B cell (primary cell): ENCODE measurements around the gene CAV1. TPM values are rescaled to one million over a fixed set of nuclear protein-coding genes. Genes with fewer than 3 reads are reported as not detected.

ENCODE experiments used
- ATAC-seq: fragments of 200-7000 bp; cut with Tn5 transposase; one replicate; pipeline ENCODE4 v1.10.0; 2021; ENCODE audit warnings: low read depth, mild to moderate bottlenecking, moderate number of reproducible peaks, moderate library complexity
- CTCF ChIA-PET: fragments of 350-600 bp; sonication (Branson Sonifier 250); formaldehyde crosslinking; loops from one replicate; lab custom pipeline; 2021; ENCODE audit warnings: antibody characterized with exemption, inconsistent platforms; lab: Charles Lee
- POLR2A ChIA-PET: fragments of 350-600 bp; sonication (Branson Sonifier 250); formaldehyde crosslinking; loops from one replicate; lab custom pipeline; 2021; ENCODE audit warnings: antibody characterized with exemption; lab: Charles Lee
- DNase-seq: peaks from one replicate; pipeline ENCODE4 v3.0.0; 2013
- H2AFZ ChIP-seq: 2 replicates; pipeline ENCODE4 v1.6.1; 2012; ENCODE audit warnings: mild to moderate bottlenecking, low read depth, low read length; ENCODE audit not compliant: insufficient read depth, poor library complexity, severe bottlenecking
- H3K27ac ChIP-seq, 2 donors: 1 replicate in 1 of 2; 2 replicates in 1 of 2; pipeline ENCODE4 v1.5.1; 2012 to 2013; ENCODE audit warnings: low read length in 2 of 2, mild to moderate bottlenecking in 2 of 2, moderate library complexity in 1 of 2
- H3K27me3 ChIP-seq, 4 experiments: fragments of 200-600 bp in 1 of 4; sonication (generic) in 1 of 4; replicated peaks in 1 of 4; 1 replicate in 2 of 4; 2 replicates in 2 of 4; pipeline versions ENCODE4 v1.6.1 to v1.7.0; 2013 to 2016; ENCODE audit warnings: low read length in 3 of 4, mild to moderate bottlenecking in 2 of 4, mixed read lengths in 1 of 4, moderate library complexity in 1 of 4; ENCODE audit not compliant: insufficient read depth in 4 of 4, control insufficient read depth in 3 of 4; ENCODE audit errors: control extremely low read depth in 1 of 4
- H3K36me3 ChIP-seq, 2 experiments: replicated peaks in 1 of 2; 1 replicate in 1 of 2; 2 replicates in 1 of 2; pipeline versions ENCODE4 v1.6.1 to v1.7.1; 2013; ENCODE audit warnings: low read length in 1 of 2; ENCODE audit not compliant: insufficient read depth in 2 of 2, control insufficient read depth in 1 of 2; ENCODE audit errors: control extremely low read depth in 1 of 2, extremely low read depth in 1 of 2
- H3K4me1 ChIP-seq, 2 donors: fragments of 200-600 bp in 1 of 2; sonication (generic) in 1 of 2; 1 replicate in 1 of 2; 2 replicates in 1 of 2; pipeline versions ENCODE4 v1.5.1 to v1.6.1; 2013 to 2017; ENCODE audit warnings: low read length in 2 of 2; ENCODE audit not compliant: control insufficient read depth in 2 of 2, insufficient read depth in 2 of 2
- H3K4me2 ChIP-seq: replicated peaks from 2 replicates; pipeline ENCODE3; 2012; ENCODE audit warnings: mild to moderate bottlenecking, low read depth, low read length; ENCODE audit not compliant: poor library complexity, severe bottlenecking
- H3K4me3 ChIP-seq, 5 experiments: fragments of 200-600 bp in 1 of 5; sonication (generic) in 1 of 5; 1 replicate in 3 of 5; 2 replicates in 2 of 5; pipeline versions ENCODE4 v1.5.1 to v1.7.0; 2011 to 2016; ENCODE audit warnings: low read length in 4 of 5, mild to moderate bottlenecking in 4 of 5, low read depth in 2 of 5, control low read depth in 1 of 5, moderate library complexity in 1 of 5; ENCODE audit not compliant: insufficient read depth in 1 of 5; ENCODE audit errors: control extremely low read depth in 1 of 5, extremely low read depth in 1 of 5
- H3K79me2 ChIP-seq: fragments of 200-600 bp; sonication (generic); one replicate; pipeline ENCODE4 v1.6.0; 2016; ENCODE audit warnings: low read length; ENCODE audit not compliant: control insufficient read depth, insufficient read depth
- H3K9ac ChIP-seq: fragments of 200-600 bp; sonication (generic); 2 replicates; pipeline ENCODE4 v1.6.1; 2017; ENCODE audit warnings: mild to moderate bottlenecking, low read length, moderate library complexity
- H3K9me3 ChIP-seq, 3 donors: one replicate each; pipeline versions ENCODE4 v1.6.1 to v1.7.1; 2013; ENCODE audit warnings: low read length in 2 of 3; ENCODE audit not compliant: control insufficient read depth in 2 of 3, insufficient read depth in 1 of 3; ENCODE audit errors: control extremely low read depth in 1 of 3
- H4K20me1 ChIP-seq: 2 replicates; pipeline ENCODE4 v1.6.0; 2012; ENCODE audit warnings: mild to moderate bottlenecking, low read length; ENCODE audit not compliant: insufficient read depth, control insufficient read depth, poor library complexity, severe bottlenecking
- H3K27ac Mint-ChIP-seq: one replicate; pipeline ENCODE4 v1.8.0; 2021; ENCODE audit warnings: mixed read lengths
- H3K27me3 Mint-ChIP-seq: one replicate; pipeline ENCODE4 v1.8.0; 2021; ENCODE audit warnings: mixed read lengths
- H3K4me1 Mint-ChIP-seq: one replicate; pipeline ENCODE4 v1.8.0; 2021; ENCODE audit warnings: mixed read lengths
- H3K4me3 Mint-ChIP-seq: one replicate; pipeline ENCODE4 v1.8.0; 2021; ENCODE audit warnings: mixed read lengths
- H3K9me3 Mint-ChIP-seq: one replicate; pipeline ENCODE4 v1.8.0; 2022; ENCODE audit warnings: mixed read lengths; ENCODE audit not compliant: insufficient read depth
- CTCF ChIP-seq: fragments of 200-600 bp; IDR thresholded peaks from one replicate; pipeline ENCODE4 v1.8.0; 2022; ENCODE audit warnings: antibody characterized with exemption, mild to moderate bottlenecking
- EZH2 ChIP-seq: IDR thresholded peaks from 2 replicates; pipeline ENCODE4 v1.6.1; 2012; ENCODE audit warnings: borderline replicate concordance, low read depth, mild to moderate bottlenecking, moderate library complexity, low read length; ENCODE audit not compliant: insufficient read depth, poor library complexity, severe bottlenecking
- WGBS: methylation state at CpG from one replicate; pipeline ENCODE4 v1.1.5; 2013; ENCODE audit warnings: missing lambda C conversion rate; ENCODE audit not compliant: insufficient coverage; 5-methylcytosine and 5-hydroxymethylcytosine counted together
- intact Hi-C: fragments of 100-400 bp; cut with micrococcal nuclease; formaldehyde crosslinking; loops from one replicate; pipeline ENCODE4 v1.10.0; 2022
- polyA plus RNA-seq: library from polyadenylated mRNA; depleted of rRNA; stranded (reverse); fragments of >200 nt; gene quantifications from 2 replicates; pipeline ENCODE4 v1.2.3, GENCODE V29; 2012
- total RNA-seq, 2 donors: library from RNA; stranded (reverse); fragments of 120-200 nt in 1 of 2; gene quantifications; 1 replicate in 1 of 2; 2 replicates in 1 of 2; pipeline versions ENCODE4 v1.2.3 to v1.2.4, GENCODE V29; 2013 to 2022

The CAV1 gene
- total and polyA plus RNA-seq, 2 donors (not counting 1 experiment from before 2014, with no cell fraction given) = 0.95 to 1.9 TPM

- POLR2A ChIA-PET = no interaction called here
- H3K9ac ChIP-seq = no peak overlapping the region
- WGBS = no CpG with 5 or more reads among the region's 5 CpGs
- Mint-ChIP-seq H3K9me3 (no peaks in the 10 kb centered on the region), H3K4me3 (no peak overlapping the region), H3K27me3 (peaks cover 48% of the 10 kb centered on the region), H3K27ac (no peak overlapping the region), H3K4me1 (no peaks in the 10 kb centered on the region)
- CTCF ChIA-PET = no interaction called here
- no peaks in the 10 kb centered on the region for H3K36me3 ChIP-seq
- no peak overlapping the region for H3K27ac ChIP-seq
- H3K4me1 ChIP-seq = no peaks in the 10 kb centered on the region
- no peak for DNase-seq
- H4K20me1 ChIP-seq = no peaks in the 10 kb centered on the region
- no peak for ATAC-seq
- no peaks in the 10 kb centered on the region for H3K79me2 ChIP-seq
- no peak overlapping the region for H3K4me3 ChIP-seq
- peaks cover 0 to 5% (median 2%) of the 10 kb centered on the region in 4 experiments for H3K27me3 ChIP-seq
- H3K4me2 ChIP-seq = no peak overlapping the region
- H2AFZ ChIP-seq = no peak overlapping the region
- no peak for TF ChIP-seq EZH2
- TF ChIP-seq CTCF = no peak
- H3K9me3 ChIP-seq = no peaks in the 10 kb centered on the region
- intact Hi-C loops = no loop called here
Observed at GRCh38 chr7:116487907-116488521, 36.8 kb upstream of the CAV1 start.

- no CpG with 5 or more reads among the region's 2 CpGs for WGBS
- H3K9me3 ChIP-seq = no peaks in the 10 kb centered on the region
- peaks cover 35% of the 10 kb centered on the region for H3K27me3 Mint-ChIP-seq
- H3K4me3 ChIP-seq = no peak overlapping the region
- no peaks in the 10 kb centered on the region for H3K4me1 Mint-ChIP-seq
- H3K27ac ChIP-seq = no peak overlapping the region
- no peaks in the 10 kb centered on the region for H3K9me3 Mint-ChIP-seq
- H3K4me1 ChIP-seq = no peaks in the 10 kb centered on the region
- ATAC-seq = no peak
- TF ChIP-seq EZH2 = no peak
- no peak for TF ChIP-seq CTCF
- ChIA-PET CTCF (no interaction called here), POLR2A (no interaction called here)
- H3K4me3 Mint-ChIP-seq = no peak overlapping the region
- no peak overlapping the region for H3K9ac ChIP-seq
- H3K4me2 ChIP-seq = no peak overlapping the region
- H3K36me3 ChIP-seq = no peaks in the 10 kb centered on the region
- H3K27ac Mint-ChIP-seq = no peak overlapping the region
- H2AFZ ChIP-seq = no peak overlapping the region
- no peaks in the 10 kb centered on the region for H4K20me1 ChIP-seq
- no peak for DNase-seq
- intact Hi-C loops = no loop called here
- H3K27me3 ChIP-seq = peaks cover 0 to 5% (median 2%) of the 10 kb centered on the region in 4 experiments
- H3K79me2 ChIP-seq = no peaks in the 10 kb centered on the region
Observed at GRCh38 chr7:116490351-116490750, 34.5 kb upstream of the CAV1 start.
